Kasumi-1 (cell line): ENCODE data around the gene INSC.

ENCODE experiments used
- DNase-seq, 2 experiments: peaks; one replicate each; lab custom pipeline; 2025; lab: John Stamatoyannopoulos, UW

INSC gene

DNA sequence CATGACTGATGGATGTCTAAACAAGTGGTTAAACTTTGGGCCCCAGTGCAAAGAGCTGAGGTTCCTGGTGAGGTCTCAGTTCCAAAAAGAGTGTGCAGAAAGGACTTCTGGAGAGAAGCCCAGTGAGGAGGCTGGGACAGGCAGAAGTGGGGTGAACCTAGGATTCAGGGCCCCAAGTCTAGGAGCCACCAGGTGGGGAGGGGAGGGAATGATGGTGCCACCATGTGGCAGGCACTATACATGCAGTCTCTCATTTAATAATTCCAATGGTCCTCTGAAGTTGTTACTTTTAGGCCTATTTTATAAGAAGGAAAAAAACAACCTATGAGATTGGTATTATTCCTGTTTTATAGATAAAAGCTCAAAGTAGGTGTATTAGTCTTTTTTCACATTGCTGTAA is 102.0 kb downstream of the INSC start:
- DNase-seq, result peak; percentile 20 to 51

- DNase-seq, result no peak
Observed at GRCh38 chr11:15217416-15217815, 102.7 kb downstream of the INSC start.

DNA sequence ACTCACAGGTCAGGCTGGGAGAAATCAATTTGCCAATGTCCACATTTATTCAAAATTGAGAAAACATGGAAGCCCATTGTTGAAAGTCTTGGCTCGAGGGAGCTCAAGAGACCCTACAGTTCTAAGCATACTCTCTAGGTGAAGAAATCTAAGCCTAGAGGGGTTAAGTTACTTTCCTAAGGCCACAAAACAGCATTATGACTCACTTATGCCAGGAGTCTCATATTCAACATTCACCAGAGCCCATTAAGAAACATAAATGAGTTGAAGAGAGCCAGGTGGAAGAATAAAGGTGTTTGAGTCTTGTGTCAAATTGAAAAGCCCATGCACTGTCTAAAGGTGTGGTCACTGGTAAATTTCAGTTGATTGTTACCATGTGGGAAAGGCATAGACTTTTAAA is 108.1 kb downstream of the INSC start:
- no peak for DNase-seq

DNA sequence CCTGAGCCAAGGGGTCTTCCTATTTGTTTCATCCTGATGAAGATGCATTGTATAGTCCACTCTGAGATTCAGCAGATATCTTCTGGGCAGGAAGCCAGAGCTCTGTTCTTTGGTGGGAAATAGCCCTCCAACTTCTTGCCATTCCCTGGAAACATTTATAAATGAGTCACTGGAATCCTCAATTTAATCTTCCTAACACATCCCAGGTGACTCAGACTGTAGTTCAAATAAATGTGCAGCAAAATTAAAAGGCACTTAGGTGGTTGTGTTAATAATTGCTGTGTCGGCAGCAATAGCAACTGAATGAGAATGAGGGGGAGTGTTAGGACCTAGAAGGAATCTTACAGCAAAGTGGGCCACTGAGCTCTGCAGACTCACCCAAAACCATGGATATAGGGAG is 108.6 kb downstream of the INSC start:
- no peak for DNase-seq

DNA sequence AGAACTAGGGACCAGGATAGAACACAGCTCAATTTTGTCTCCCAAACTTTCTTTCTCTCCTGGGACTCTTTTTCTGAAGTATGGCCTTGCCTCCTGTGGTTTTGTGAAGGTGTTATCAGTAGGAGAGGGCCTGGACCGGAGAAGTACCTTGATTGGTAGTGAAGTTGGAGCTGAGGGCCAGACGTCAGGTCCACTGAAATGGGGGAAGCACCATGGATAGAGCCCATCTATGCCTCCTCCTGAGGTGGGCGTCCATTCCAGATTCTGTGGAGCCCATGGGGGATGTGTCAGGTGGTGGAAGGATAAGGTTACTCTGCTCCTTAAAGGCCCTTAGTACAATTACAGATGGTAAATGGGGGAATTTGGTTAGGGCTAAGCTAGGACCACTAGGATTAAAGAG is 109.7 kb downstream of the INSC start:
- no peak for DNase-seq

- DNase-seq, result no peak
Observed at GRCh38 chr11:15227011-15227410, 112.3 kb downstream of the INSC start.

DNA sequence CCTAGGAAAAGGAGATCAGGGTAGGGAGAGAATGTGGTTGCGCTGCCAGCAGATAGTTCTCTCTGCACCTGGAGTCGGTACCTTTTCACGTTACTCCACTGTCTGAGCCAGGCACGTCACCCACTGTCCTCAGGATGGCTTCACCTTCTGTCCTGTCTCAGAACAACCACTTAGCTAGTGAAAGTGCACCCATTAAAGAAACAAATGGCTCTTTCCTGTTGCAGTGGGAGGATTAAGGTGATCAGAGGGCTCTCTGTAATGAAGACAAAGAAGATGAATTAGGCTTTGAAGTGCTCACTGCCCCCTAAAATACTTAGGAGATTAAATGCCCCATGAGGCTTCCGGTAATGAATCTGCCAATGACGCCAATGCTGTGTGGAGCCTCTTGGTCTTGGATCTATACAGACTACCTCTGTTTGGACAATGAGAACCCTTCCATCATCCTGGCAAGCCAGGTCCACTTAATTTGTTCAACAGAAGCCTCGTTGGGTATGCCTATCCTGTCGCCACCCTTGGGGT is 113.7 kb downstream of the INSC start:
- no peak for DNase-seq

- no peak for DNase-seq
Observed at GRCh38 chr11:15229069-15229468, 114.3 kb downstream of the INSC start.

- no peak for DNase-seq
Observed at GRCh38 chr11:15232496-15232895, 117.8 kb downstream of the INSC start.

- DNase-seq, result no peak
Observed at GRCh38 chr11:15233371-15234165, 118.8 kb downstream of the INSC start.

DNA sequence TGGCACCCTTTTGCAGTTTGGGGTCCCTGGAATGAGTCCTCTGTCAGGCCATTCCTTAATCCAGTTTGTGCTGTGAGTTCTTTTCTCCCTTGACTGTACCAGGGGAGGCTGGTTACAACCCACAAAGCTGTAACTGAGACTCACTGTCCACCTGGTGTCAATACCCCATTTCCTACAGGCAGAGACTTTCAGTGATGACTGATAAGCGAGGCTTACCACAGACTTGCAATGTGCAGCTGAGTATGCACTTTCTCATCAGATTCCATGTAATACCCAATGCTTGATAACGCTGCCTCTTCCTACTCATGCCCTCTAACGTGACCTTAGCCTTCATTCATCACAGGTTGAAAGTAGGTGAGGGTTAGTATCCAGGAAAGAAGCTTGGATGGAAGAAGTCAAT is 120.1 kb downstream of the INSC start:
- DNase-seq, result no peak

DNA sequence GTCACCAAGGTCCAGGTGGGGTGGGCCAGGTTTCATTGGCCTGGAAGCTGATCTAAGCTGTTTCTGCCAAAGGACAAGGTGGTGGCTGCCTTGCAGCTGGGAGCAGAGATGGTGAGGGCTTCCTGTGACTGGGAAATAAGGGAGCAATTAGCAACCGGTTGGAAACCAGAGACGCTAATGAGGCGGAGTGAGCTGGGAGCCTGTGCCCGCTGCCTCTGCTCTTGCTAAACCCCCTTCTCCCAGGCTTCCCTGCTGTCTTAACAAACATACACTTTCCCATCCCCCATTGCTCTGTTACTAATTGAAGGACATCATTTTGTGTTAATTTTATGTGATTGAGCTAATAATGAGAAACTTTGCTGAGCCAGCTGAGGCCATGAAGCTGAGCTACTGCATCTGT is 121.8 kb downstream of the INSC start:
- no peak for DNase-seq

- no peak for DNase-seq
Observed at GRCh38 chr11:15238856-15239255, 124.1 kb downstream of the INSC start.

DNA sequence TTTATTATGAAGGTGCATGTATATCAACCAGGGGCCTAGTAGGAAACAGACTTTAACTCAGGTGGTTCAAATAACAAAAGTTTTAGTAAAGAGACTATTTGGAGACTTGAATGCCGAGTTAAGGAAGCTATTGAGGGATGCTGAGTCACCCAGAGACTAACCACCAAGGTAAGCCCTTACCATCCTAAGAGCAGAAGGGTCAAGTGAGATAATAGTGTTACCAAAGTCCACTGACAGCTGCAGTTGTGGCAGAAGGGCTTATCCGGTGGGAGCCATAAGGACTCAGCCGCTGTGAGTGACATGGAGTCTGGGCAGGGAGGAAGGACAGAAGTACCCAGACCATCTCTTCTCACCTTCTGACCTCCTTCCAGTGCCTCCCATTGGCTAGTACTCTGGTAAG is 134.0 kb downstream of the INSC start:
- DNase-seq, result no peak

DNA sequence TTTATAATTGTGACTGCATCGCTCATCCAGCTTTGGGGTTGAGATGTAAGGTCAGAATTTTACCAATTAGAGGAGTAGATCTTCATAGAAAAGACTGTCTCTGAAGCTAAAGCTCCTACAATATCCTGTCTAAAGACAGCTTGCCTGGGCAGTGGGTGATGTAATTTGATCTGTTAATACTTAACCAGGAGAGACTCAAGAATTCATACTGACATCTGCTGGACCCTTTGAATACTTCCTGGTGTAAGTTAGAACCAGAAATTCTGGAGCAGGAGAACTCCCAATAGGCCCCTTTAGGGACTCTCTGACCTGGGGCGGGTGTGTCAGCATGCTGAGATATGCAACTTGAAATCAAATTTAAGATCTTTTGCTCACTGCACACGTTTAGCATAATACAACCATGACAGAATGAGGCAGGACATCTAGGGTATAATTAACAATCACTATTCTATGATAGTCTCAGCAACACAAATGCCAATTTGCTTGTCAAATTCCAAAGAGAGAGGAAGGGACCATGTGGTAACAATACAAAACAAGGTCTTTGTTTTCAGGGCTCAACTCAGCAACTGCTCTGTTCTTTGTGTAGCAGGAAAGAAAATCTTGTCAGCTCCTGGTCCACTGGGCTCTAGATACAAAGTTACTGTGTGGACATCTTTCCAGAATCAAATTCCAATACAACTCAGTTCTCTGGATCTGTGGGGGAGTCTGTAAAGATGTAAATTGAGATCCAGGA is 143.9 kb downstream of the INSC start:
- DNase-seq, result peak; percentile 66 to 69

DNA sequence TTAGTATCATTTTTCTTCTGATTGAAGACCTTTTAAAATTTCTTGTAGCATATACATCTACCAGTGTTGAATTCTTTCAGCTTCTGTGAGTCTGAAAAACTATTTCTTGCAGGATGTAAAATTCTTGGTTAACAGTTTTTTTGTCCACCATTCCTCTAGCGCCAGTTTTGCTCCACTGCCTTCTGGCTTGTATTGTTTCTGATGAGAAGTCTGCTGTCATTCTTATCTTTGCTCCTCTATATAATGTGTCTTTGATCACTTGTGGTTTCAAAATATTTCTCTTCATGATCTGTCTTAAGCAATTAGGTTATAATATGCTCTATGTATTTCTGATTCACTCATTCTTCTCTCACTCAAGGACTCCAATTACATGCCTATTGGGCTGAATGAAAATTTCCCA is 152.3 kb downstream of the INSC start:
- peak in 1 of 2 experiments; percentile 22 for DNase-seq

DNA sequence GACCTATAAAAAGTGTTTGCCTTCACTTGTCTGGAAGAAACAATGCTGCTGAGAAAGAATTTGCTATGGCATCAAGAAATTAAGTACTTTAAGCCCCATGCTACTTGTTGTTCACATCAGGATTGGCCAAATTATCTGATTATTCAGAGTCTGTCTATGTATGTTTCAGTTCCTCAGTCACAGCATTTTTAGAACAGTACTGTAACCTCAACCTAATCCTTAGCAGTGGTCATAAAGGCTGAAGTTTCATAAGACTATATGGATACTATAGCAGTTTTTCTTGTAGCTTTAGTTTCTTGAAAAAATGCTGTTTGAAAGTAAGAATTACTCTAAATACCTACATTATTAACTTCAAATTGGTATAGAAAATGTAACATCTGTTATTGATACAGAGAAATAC is 153.9 kb downstream of the INSC start:
- DNase-seq, result no peak

DNA sequence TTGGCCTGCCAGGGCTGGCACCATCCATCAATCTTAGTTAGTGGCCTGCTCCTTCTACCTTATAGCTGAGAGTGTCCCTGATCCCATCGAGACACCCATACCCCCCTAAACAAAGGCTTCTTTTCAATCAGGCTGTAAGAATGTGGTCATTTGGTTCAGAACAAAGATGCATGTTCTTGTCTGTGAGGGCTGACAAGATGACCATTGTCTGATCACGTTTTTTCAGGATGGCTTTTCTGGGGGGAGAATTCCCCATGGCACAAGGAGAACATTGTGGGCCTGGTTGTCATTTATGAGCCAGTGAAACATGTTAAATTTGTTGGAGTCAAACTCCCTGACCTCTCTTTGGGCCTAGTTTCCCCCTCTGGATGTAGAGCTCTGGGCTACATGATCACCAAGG is 160.4 kb downstream of the INSC start:
- no peak for DNase-seq

- peak in 1 of 2 experiments; percentile 32 for DNase-seq
Observed at GRCh38 chr11:15276621-15277020, 161.9 kb downstream of the INSC start.

GRCh38 chr11:15278128-15278527 is 163.4 kb downstream of the INSC start:
- no peak for DNase-seq

GRCh38 chr11:15280393-15280792 is 165.7 kb downstream of the INSC start:
- DNase-seq, result no peak

- no peak for DNase-seq
Observed at GRCh38 chr11:15282754-15283153, 168.0 kb downstream of the INSC start.

DNA sequence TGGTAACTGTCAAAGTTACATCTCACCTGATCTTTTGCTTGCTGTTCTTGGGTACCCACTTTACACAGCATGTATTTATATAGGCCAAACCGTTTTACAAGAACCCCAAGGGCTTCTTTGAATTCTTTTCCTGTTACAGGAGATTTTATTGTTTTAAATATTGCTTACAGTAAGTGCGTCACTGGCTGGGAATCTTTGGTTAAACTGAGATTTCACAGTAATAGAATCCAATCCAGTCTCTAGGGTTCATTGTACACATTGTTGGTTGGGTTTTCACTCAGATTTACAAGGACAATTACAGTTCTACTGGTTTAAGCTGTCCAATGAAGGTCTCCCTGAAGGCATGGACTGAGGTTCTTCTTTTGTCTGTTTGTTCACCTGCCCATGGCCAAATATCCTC is 171.7 kb downstream of the INSC start:
- DNase-seq, result no peak
